ENCODE data around the gene ST3GAL4.

DNA sequence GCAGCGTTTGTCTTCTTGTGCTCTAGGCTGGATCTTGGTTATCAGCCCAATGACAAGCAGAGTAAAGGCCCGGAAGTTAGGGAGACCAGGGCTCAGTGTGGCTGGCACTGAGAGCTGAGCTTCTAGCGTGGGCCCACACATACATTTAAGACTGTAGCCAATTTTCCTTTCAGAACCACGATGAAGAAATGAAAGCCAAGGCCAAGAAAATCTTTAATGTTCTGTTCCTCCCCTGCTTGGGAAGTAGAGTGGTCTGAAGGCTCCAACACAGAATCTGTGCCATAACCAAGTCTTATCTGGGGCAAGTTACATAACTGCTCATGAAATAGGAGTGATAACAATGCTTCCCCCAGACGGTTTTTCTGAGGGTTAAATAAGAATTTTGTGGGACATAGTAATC, 4.7 kb upstream of the ST3GAL4 start:
- TF ChIP-seq, protein P1, sequence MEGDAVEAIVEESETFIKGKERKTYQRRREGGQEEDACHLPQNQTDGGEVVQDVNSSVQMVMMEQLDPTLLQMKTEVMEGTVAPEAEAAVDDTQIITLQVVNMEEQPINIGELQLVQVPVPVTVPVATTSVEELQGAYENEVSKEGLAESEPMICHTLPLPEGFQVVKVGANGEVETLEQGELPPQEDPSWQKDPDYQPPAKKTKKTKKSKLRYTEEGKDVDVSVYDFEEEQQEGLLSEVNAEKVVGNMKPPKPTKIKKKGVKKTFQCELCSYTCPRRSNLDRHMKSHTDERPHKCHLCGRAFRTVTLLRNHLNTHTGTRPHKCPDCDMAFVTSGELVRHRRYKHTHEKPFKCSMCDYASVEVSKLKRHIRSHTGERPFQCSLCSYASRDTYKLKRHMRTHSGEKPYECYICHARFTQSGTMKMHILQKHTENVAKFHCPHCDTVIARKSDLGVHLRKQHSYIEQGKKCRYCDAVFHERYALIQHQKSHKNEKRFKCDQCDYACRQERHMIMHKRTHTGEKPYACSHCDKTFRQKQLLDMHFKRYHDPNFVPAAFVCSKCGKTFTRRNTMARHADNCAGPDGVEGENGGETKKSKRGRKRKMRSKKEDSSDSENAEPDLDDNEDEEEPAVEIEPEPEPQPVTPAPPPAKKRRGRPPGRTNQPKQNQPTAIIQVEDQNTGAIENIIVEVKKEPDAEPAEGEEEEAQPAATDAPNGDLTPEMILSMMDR (IDR thresholded peaks at IDR 0.05 in 4 of 5, conservative IDR thresholded peaks at IDR 0.05 in 1 of 5): no peak
- TF ChIP-seq POLR2A (IDR thresholded peaks at IDR 0.05): no peak

All from gastrocnemius medialis (tissue), 4 donors.